ENCODE data around the gene ALOX15B.

GRCh38 chr17:8062807-8063483, 24.1 kb downstream of the ALOX15B start:
- TF ChIP-seq GABPA (IDR thresholded peaks at IDR 0.05; ENCODE audit: low read depth, low read length) (no peak), GABPA (CRISPR knock-in tag; IDR thresholded peaks at IDR 0.05; ENCODE audit: low read depth) (no peak), EP300 (IDR thresholded peaks at IDR 0.05; ENCODE audit: low read depth in 2 of 2, low read length in 2 of 2) (no peak), EP300 (CRISPR knock-in tag; IDR thresholded peaks at IDR 0.05; ENCODE audit: borderline replicate concordance) (no peak)
